HEK293T (cell line): ENCODE data around the gene HDAC3.

Experiments
- CTCF ChIA-PET: fragments of 350-600 bp; formaldehyde crosslinking; extraction: SDS; loops from one replicate; lab custom pipeline; 2021; ENCODE audit warnings: antibody characterized with exemption, inconsistent platforms; lab: Yijun Ruan, JAX
- POLR2A ChIA-PET: fragments of 350-600 bp; formaldehyde crosslinking; extraction: SDS; loops from one replicate; lab custom pipeline; 2020; ENCODE audit warnings: antibody characterized with exemption, inconsistent platforms; lab: Yijun Ruan, JAX
- DNase-seq: peaks from one replicate; pipeline ENCODE4 v3.0.0; 2012; ENCODE audit warnings: mixed read lengths; ENCODE audit errors: extremely low spot score
- ARNT ChIP-seq: fragments of 450-650 bp; IDR thresholded peaks from 2 replicates; pipeline ENCODE4 v1.6.1; 2017; ENCODE audit warnings: mild to moderate bottlenecking
- BHLHE40 ChIP-seq: fragments of 450-650 bp; IDR thresholded peaks from 2 replicates; pipeline ENCODE4 v1.6.1; 2016; ENCODE audit warnings: mild to moderate bottlenecking, moderate library complexity, borderline replicate concordance
- CTBP1 ChIP-seq: fragments of 450-650 bp; IDR thresholded peaks from 2 replicates; pipeline ENCODE4 v1.6.1; 2016; ENCODE audit warnings: borderline replicate concordance
- ELF4 ChIP-seq: fragments of 450-650 bp; IDR thresholded peaks from 2 replicates; pipeline ENCODE4 v1.6.1; 2017; ENCODE audit warnings: antibody characterized with exemption
- FOXA1 ChIP-seq: fragments of 450-650 bp; IDR thresholded peaks from 2 replicates; pipeline ENCODE4 v1.6.1; 2016; ENCODE audit warnings: mild to moderate bottlenecking
- FOXK2 ChIP-seq: fragments of 450-650 bp; IDR thresholded peaks from 2 replicates; pipeline ENCODE4 v1.6.1; 2016; ENCODE audit warnings: mild to moderate bottlenecking
- FOXM1 ChIP-seq: fragments of 450-650 bp; IDR thresholded peaks from 2 replicates; pipeline ENCODE4 v1.6.1; 2017; ENCODE audit warnings: mild to moderate bottlenecking, borderline replicate concordance
- HDGF ChIP-seq: fragments of 450-650 bp; IDR thresholded peaks from 2 replicates; pipeline ENCODE4 v1.6.1; 2017; ENCODE audit warnings: antibody characterized with exemption, borderline replicate concordance
- L3MBTL2 ChIP-seq: fragments of 450-650 bp; conservative IDR thresholded peaks from 2 replicates; pipeline ENCODE4 v1.6.1; 2016; ENCODE audit warnings: mild to moderate bottlenecking
- LEF1 ChIP-seq: fragments of 450-650 bp; IDR thresholded peaks from 2 replicates; pipeline ENCODE4 v1.6.1; 2017; ENCODE audit warnings: mild to moderate bottlenecking, borderline replicate concordance
- NFRKB ChIP-seq: fragments of 450-650 bp; IDR thresholded peaks from 2 replicates; pipeline ENCODE4 v1.6.1; 2016; ENCODE audit warnings: mild to moderate bottlenecking, moderate library complexity
- SP1 ChIP-seq: fragments of 450-650 bp; IDR thresholded peaks from 2 replicates; pipeline ENCODE4 v1.6.1; 2017
- SUZ12 ChIP-seq: fragments of 450-650 bp; IDR thresholded peaks from 2 replicates; pipeline ENCODE4 v1.6.1; 2016; ENCODE audit warnings: mild to moderate bottlenecking
- TARDBP ChIP-seq: fragments of 450-650 bp; IDR thresholded peaks from 2 replicates; pipeline ENCODE4 v1.6.1; 2016
- ZNF384 ChIP-seq: fragments of 450-650 bp; IDR thresholded peaks from 2 replicates; pipeline ENCODE4 v1.6.1; 2016
- TF ChIP-seq, protein P1 (sequence below): fragments of 450-650 bp; IDR thresholded peaks from 2 replicates; pipeline ENCODE4 v1.6.1; 2016

Gene HDAC3

DNA sequence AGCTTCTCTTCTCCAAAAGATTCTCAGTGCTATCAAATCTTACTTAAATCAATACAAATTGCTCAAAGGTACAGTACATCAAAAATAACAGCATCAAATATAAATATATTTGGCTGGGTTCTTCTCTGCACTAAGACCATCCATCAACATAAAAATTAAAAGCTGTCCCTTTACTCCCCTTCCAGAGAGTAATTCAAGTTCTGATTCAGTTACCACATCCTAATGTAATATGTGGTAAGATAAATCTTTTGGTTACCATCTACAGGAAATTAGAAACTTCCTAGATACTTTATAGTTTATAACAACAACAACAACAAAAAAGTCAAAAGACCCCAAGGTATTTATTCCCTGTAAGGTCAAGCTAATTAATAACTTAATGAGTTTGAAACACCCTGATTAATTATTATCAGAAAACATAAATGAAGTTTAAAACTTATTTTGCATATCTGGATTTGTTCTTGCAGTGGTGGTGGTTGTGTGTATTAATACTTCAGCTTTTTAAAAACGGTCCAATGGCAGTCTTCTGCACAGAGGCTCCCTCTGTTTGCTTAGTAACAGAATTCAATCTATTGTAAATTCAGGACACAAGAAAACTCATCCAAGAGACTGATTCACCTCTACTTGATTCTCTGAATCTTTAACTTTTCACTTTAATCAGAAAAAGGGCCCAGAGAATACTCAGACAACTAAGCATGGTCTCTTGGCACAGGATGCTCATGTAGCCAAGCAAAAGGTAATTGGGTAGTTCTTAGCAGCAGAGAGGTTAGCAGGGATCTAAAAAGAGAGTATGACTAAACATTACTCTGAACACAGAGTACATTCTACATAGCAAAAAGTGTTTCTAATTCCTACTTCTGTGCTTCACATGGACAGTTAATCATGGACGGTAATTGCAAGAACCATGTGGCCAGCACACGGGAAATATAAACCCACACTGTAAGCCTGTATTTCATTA, 38.0 kb downstream of the HDAC3 start:
- TF ChIP-seq HDGF (no peak), ELF4 (no peak), LEF1 (no peak), ZNF384 (no peak), CTBP1 (no peak), FOXM1 (no peak), SP1 (no peak), L3MBTL2 (no peak), FOXK2 (no peak), SUZ12 (no peak)
- ChIA-PET POLR2A (interaction anchor here (1.2 to 1.6 kb wide), 2 partner anchors 18 to 38 kb away, joined by 4 read pairs; partner anchors contain the start of genes HDAC3 and RELL2), CTCF (interaction anchor here (0.7 to 2.7 kb wide), 4 partner anchors 9 to 39 kb away, joined by 3 to 17 read pairs (median 4); partner anchors contain the start of gene DIAPH1)
- no peak for DNase-seq

DNA sequence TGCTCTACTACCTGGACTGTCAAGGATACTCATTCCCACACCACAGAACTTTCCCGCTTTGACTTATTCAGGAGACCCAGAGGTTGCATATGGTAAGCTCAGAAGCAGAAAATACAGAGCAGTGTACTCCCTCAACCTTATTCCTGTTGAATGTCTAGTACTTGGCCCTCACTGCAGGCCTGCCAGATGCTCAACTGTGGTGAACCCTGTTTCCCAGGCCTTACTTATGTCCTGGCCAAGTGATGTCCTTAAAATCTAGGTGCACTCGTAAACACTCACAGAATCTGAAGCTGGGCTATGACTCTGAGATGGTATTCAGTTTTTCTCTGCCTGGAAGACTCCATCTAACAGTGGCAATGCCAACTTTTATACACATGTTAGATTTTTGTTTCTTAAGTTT, 38.8 kb downstream of the HDAC3 start:
- TF ChIP-seq HDGF (no peak), SUZ12 (no peak), SP1 (no peak), TARDBP (no peak), LEF1 (no peak), BHLHE40 (no peak), FOXK2 (no peak), ELF4 (no peak), ARNT (no peak), CTBP1 (no peak), L3MBTL2 (no peak), ZNF384 (no peak), NFRKB (no peak), FOXA1 (no peak)
- no peak for DNase-seq
- ChIA-PET POLR2A (interaction anchor here (1.6 kb wide), 1 partner anchor 19 kb away, joined by 4 read pairs; no protein-coding TSS in a partner anchor), CTCF (interaction anchor here (0.6 to 2.7 kb wide), 4 partner anchors 9 to 547 kb away, joined by 3 to 17 read pairs (median 4); partner anchors contain the start of gene DIAPH1)

DNA sequence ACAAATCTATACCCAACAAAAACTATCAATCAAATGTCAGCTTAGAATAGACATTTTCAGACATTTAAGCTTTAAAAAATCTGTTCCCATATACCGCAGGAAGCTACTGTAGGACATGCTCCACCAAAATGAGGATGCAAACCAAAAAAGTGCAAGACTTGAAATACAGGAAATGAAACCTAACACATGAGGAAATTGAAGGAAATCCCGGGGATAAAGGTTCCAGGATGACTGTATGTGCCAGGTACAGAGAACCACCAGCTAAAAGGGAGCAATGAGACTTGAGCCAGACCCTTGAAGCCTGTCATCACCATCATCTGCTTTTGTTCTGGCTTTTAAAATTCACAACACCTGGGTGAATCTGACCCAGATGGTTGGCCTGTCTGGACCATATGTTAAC, 39.3 kb downstream of the HDAC3 start:
- POLR2A ChIA-PET: interaction anchor here (1.6 kb wide), 1 partner anchor 20 kb away, joined by 4 read pairs; no protein-coding TSS in a partner anchor
- CTCF ChIA-PET: interaction anchor here (0.6 to 2.7 kb wide), 3 partner anchors 22 to 547 kb away, joined by 3 to 17 read pairs (median 5); partner anchors contain the start of gene DIAPH1

DNA sequence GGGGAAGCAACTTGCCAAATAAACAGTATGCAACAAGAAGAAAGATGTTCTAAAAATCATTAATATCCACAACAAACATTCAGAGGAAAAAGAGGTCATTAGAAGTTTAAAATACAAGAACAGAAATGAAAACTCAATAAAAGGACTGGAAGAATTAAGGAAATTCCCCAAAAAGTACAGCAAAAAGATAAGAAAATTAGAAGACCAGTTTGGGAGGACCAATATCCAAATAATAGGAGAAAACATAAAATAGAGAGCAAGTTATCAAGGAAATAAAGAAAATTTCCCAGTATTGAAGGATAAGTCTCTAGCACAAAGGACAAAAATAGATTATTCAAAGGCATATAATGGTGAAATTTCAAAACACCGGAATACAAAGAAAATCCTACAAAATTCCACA, 39.8 kb downstream of the HDAC3 start:
- TF ChIP-seq ELF4: no peak
- TF ChIP-seq BHLHE40: no peak
- TF ChIP-seq ARNT: no peak
- no peak for TF ChIP-seq SUZ12
- no peak for DNase-seq
- ChIA-PET CTCF (interaction anchor here (1.6 to 2.7 kb wide), 2 partner anchors 22 to 41 kb away, joined by 5 to 17 read pairs; partner anchors contain the start of gene DIAPH1), POLR2A (interaction anchor here (1.0 to 1.6 kb wide), 2 partner anchors 20 to 40 kb away, joined by 3 to 4 read pairs; partner anchors contain the start of genes HDAC3 and RELL2)

More for the DNA sequence above, 39.3 kb downstream of the HDAC3 start:
- no peak for DNase-seq
- TF ChIP-seq FOXM1 (no peak), HDGF (no peak), NFRKB (no peak), L3MBTL2 (no peak), FOXK2 (no peak), FOXA1 (no peak), CTBP1 (no peak), ZNF384 (no peak), LEF1 (no peak), SP1 (no peak), ARNT (no peak), SUZ12 (no peak), ELF4 (no peak)
- TF ChIP-seq, protein P1, sequence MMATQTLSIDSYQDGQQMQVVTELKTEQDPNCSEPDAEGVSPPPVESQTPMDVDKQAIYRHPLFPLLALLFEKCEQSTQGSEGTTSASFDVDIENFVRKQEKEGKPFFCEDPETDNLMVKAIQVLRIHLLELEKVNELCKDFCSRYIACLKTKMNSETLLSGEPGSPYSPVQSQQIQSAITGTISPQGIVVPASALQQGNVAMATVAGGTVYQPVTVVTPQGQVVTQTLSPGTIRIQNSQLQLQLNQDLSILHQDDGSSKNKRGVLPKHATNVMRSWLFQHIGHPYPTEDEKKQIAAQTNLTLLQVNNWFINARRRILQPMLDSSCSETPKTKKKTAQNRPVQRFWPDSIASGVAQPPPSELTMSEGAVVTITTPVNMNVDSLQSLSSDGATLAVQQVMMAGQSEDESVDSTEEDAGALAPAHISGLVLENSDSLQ: no peak

DNA sequence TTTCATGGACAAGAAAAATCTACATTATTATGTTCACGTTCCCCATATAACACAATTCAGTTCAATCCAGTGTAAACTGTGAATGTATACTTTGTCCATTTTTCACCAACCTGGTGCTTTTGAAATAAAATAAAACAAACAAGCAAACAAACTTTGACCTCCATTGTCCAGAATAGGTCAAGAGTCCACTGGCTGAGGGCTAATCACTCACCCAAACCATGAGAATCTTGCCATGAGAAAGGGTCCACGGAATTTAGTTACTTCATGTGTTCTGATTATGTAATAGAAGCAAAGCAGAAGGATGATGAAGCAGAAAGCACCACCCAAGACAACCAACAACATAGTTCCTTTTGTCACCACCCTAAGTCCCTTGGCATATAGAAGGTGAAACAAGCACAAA, 46.5 kb downstream of the HDAC3 start:
- no peak for DNase-seq
- CTCF ChIA-PET: interaction anchor here (1.2 kb wide), 1 partner anchor 29 kb away, joined by 6 read pairs; the partner anchor contains the start of gene DIAPH1
- POLR2A ChIA-PET: no interaction called here
- TF ChIP-seq ELF4 (no peak), HDGF (no peak), SUZ12 (no peak), ARNT (no peak), SP1 (no peak), FOXK2 (no peak), CTBP1 (no peak), NFRKB (no peak), ZNF384 (no peak), TARDBP (no peak), LEF1 (no peak)
- TF ChIP-seq, protein P1: no peak

DNA sequence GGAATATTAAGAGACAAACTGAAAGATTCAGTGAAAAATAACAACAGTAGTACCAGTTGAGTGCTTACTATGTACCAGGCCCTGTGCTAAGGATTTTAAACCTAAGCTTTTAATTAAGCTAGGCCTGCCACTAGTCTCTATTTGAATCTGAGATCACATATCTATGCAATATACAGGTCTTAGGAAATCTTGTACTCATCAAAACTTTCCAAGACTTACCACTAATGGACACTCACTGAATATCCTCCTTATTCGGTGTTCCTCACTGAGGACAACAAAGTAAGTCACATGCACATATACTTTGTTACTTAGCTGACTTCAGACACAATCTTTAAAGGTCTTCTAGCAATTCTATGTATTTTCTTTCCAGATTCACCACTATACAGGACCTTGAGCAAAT, 50.4 kb downstream of the HDAC3 start:
- DNase-seq: no peak
- TF ChIP-seq ZNF384 (no peak), SP1 (no peak), ARNT (no peak), FOXA1 (no peak), SUZ12 (no peak), LEF1 (no peak), ELF4 (no peak), BHLHE40 (no peak)
- TF ChIP-seq, protein P1: no peak
- ChIA-PET POLR2A (no interaction called here), CTCF (no interaction called here)
